Ishikawa (cell line): ENCODE data around the gene CAPN11.
A peak's percentile ranks its signal among the peaks of the same experiment; 100 is the strongest.

Experiments used
- CEBPB ChIP-seq: IDR thresholded peaks from 2 replicates; pipeline ENCODE4 v1.6.1; 2012
- CREB1 ChIP-seq: IDR thresholded peaks from 2 replicates; pipeline ENCODE4 v1.6.1; 2012; ENCODE audit warnings: low read depth
- EGR1 ChIP-seq: IDR thresholded peaks from 2 replicates; pipeline ENCODE4 v1.6.1; 2012
- EP300 ChIP-seq: IDR thresholded peaks from 2 replicates; pipeline ENCODE4 v1.6.1; 2012; ENCODE audit warnings: borderline replicate concordance
- FOXM1 ChIP-seq: IDR thresholded peaks from 2 replicates; pipeline ENCODE4 v1.6.1; 2012; ENCODE audit warnings: low read depth, borderline replicate concordance
- NFIC ChIP-seq: IDR thresholded peaks from 2 replicates; pipeline ENCODE4 v1.6.1; 2012
- RAD21 ChIP-seq: IDR thresholded peaks from 2 replicates; pipeline ENCODE4 v1.6.1; 2012; ENCODE audit warnings: low read depth
- REST ChIP-seq: IDR thresholded peaks from 2 replicates; pipeline ENCODE4 v1.6.1; 2012; ENCODE audit warnings: low read depth, mild to moderate bottlenecking
- TAF1 ChIP-seq: IDR thresholded peaks from 2 replicates; pipeline ENCODE4 v1.6.1; 2012; ENCODE audit warnings: low read depth, mild to moderate bottlenecking
- TCF12 ChIP-seq: IDR thresholded peaks from 2 replicates; pipeline ENCODE4 v1.6.1; 2012; ENCODE audit warnings: low read depth
- TEAD4 ChIP-seq: IDR thresholded peaks from 2 replicates; pipeline ENCODE4 v1.6.1; 2012
- USF1 ChIP-seq: IDR thresholded peaks from 2 replicates; pipeline ENCODE4 v1.6.1; 2012
- YY1 ChIP-seq: IDR thresholded peaks from 2 replicates; pipeline ENCODE4 v1.6.1; 2012; ENCODE audit warnings: low read depth
- ZBTB7A ChIP-seq: IDR thresholded peaks from 2 replicates; pipeline ENCODE4 v1.6.1; 2012; ENCODE audit warnings: low read depth
- TF ChIP-seq, protein P1 (sequence below): IDR thresholded peaks from 2 replicates; pipeline ENCODE4 v1.6.1; 2012

Gene CAPN11

DNA sequence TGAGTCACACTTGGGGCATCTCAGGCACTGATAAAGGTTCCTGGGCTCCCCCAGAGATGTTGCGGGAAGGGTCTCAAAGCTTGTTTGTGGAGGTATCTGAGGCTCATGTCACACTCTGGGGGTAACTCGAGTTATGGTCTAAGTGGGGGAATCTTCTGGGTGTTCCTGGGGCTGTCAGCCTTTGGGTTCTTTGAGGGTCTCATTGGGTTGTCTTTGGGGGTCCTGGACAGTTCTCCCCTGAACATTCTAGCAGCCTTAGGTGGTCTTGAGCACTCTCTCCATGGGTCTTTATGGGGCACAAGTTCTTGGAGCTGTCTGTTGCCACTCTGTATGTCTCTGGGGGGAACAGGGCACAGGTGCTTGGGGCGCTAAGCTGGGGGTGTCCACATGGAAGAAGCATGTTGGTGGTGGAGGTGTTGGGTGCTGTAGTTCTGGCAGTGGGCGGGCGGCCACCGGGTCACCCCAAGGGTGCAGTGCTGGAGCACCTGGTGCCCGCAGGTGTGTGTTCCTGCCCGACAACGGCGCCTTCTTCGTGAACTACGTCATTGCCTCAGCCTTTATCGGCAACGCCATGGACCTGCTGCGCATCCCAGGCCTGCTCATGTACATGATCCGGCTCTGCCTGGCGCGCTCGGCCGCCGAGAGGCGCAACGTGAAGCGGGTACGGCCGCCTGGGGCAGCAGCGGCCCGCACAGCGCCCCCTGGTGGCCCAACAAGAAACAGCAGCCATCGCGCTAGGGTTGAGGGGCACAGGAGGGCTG lies 7.1 kb upstream of the CAPN11 start:
- TF ChIP-seq, protein P1, sequence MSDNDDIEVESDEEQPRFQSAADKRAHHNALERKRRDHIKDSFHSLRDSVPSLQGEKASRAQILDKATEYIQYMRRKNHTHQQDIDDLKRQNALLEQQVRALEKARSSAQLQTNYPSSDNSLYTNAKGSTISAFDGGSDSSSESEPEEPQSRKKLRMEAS, result 0 out of 2 replicates have a peak, but pooled peaks have one; percentile 10
- TF ChIP-seq RAD21, result peak; percentile 74
- TF ChIP-seq EP300, result no peak

DNA sequence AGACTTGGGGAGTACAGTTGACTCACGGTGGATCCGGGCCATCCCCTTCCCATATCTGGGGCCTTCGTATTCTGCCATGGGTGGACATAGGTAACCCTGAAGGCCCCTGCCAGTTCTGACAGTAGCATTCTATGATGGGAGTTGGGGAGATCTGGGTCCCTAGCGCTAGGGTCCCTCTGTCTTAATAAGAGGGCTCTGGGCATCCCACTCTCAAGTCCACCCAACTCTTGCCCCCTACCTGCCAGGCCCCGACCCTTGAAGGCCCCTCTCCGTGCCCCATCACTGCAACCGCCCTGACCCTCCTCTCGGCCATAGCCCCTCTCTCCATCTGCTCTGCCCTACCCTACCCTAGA lies 6.5 kb upstream of the CAPN11 start:
- TF ChIP-seq TCF12, result no peak

- TF ChIP-seq EP300 (no peak), TAF1 (no peak), USF1 (no peak), NFIC (no peak), TEAD4 (no peak), ZBTB7A (no peak), TCF12 (no peak), CEBPB (no peak), FOXM1 (no peak)
Observed at GRCh38 chr6:44152533-44152932, 6.1 kb upstream of the CAPN11 start.

GRCh38 chr6:44154067-44154466 lies 4.6 kb upstream of the CAPN11 start:
- TF ChIP-seq NFIC (no peak), YY1 (no peak), USF1 (no peak), EP300 (no peak), EGR1 (no peak), ZBTB7A (no peak), REST (no peak)

GRCh38 chr6:44156494-44157151 lies 2.0 kb upstream of the CAPN11 start:
- TF ChIP-seq TCF12, result no peak

GRCh38 chr6:44157152-44157521 lies 1.5 kb upstream of the CAPN11 start:
- no peak for TF ChIP-seq EP300
- no peak for TF ChIP-seq NFIC
- no peak for TF ChIP-seq FOXM1

GRCh38 chr6:44161997-44162338 lies 3.3 kb downstream of the CAPN11 start:
- TF ChIP-seq TAF1, result no peak
- TF ChIP-seq CREB1, result no peak
- TF ChIP-seq YY1, result no peak
- TF ChIP-seq USF1, result no peak
- TF ChIP-seq ZBTB7A, result no peak
- no peak for TF ChIP-seq TEAD4
- TF ChIP-seq TCF12, result no peak
- TF ChIP-seq FOXM1, result no peak
- no peak for TF ChIP-seq EGR1
- TF ChIP-seq EP300, result no peak
- TF ChIP-seq RAD21, result no peak
- no peak for TF ChIP-seq NFIC
- TF ChIP-seq, protein P1, result no peak
- no peak for TF ChIP-seq CEBPB
- TF ChIP-seq REST, result no peak
